Activated naive CD4-positive, alpha-beta T cell treated with anti-CD3 and anti-CD28 coated beads, Interleukin-2, amount 10 ng/mL, durations not matched to agents 7 days and 5 days (primary cell): ENCODE measurements around the gene SPI1.

Experiments
- CTCF ChIA-PET: fragments of 350-600 bp; sonication (Branson Sonifier 250); formaldehyde crosslinking; loops from one replicate; lab custom pipeline; 2021; ENCODE audit warnings: antibody characterized with exemption; lab: Charles Lee
- DNase-seq: peaks from one replicate; pipeline ENCODE4 v3.0.0-alpha.2; 2020
- H3K27ac Mint-ChIP-seq: one replicate; pipeline ENCODE4 v1.8.0; 2021; ENCODE audit warnings: mild to moderate bottlenecking, moderate library complexity, mixed read lengths
- H3K27me3 Mint-ChIP-seq: one replicate; pipeline ENCODE4 v1.8.0; 2021; ENCODE audit warnings: mild to moderate bottlenecking, mixed read lengths
- H3K36me3 Mint-ChIP-seq: one replicate; pipeline ENCODE4 v1.8.0; 2021; ENCODE audit warnings: mixed read lengths
- H3K4me1 Mint-ChIP-seq: one replicate; pipeline ENCODE4 v1.8.0; 2021; ENCODE audit warnings: mixed read lengths
- H3K4me3 Mint-ChIP-seq: one replicate; pipeline ENCODE4 v1.8.0; 2021; ENCODE audit warnings: mild to moderate bottlenecking, moderate library complexity, mixed read lengths
- H3K9me3 Mint-ChIP-seq: one replicate; pipeline ENCODE4 v1.8.0; 2021; ENCODE audit warnings: mixed read lengths

Gene SPI1

DNA sequence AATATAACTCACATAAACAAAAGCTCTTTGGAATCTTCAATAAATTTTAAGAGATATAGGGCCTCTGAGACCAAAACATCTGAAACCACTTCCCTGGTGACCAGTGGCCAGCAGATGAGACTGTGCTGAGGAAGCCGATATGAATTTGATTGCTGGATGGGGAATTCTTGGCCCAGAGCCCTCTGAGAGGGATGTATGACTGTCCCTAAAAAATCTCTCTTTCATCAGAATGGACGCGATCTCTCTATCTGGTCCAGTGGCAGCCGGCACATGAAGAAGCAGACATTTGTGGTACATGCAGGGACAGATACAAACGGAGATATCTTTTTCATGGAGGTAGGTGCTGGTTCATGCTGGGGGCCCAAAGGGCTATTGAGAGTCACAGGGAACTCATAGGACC lies 63.4 kb downstream of the SPI1 start:
- Mint-ChIP-seq H3K9me3 (no peaks in the 10 kb centered on the region), H3K4me3 (no peak overlapping the region), H3K36me3 (peaks cover 42% of the 10 kb centered on the region), H3K27me3 (no peaks in the 10 kb centered on the region), H3K27ac (no peak overlapping the region), H3K4me1 (peaks cover 6% of the 10 kb centered on the region)
- no peak for DNase-seq
- CTCF ChIA-PET = no interaction called here

DNA sequence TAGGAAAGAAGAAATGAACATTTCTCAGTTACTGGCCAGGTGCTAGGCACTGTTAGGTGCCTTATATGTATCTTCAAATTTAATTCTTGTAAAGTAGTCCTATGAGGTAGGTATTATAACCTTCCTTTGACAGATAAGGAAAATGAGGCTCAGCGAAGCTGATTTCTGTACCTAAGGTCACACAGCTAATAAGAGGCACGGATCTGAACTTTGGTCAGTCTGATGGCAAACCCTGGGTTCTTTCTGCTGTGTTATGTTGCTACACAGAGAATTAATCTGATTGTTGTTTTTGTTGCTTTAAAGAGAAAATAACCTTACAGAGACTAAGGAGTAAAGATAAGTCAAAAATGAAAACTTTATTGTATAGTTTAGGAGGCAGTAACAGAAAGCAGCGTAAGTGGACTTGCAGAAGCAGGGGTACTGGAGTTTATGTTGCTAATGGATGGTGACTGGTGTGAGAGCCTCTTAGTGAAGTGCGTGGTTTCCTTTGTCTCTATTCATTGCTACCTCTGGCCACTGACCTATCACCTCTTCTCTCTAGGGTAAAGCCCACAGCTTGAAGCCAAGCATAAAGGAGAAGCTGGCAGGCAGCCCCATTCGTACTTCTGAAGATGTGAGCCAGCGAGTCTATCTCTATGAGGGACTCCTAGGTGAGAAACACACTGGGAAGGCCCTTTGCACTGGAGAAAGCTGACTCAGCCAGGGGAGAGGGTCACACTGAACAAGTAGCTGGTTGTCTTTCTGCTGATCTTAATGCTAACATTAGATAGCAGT lies 70.1 kb downstream of the SPI1 start:
- no peaks in the 10 kb centered on the region for H3K27me3 Mint-ChIP-seq
- CTCF ChIA-PET = interaction anchor here (1.6 kb wide), 1 partner anchor 16 kb away, joined by 3 read pairs; no protein-coding TSS in a partner anchor
- H3K9me3 Mint-ChIP-seq = peaks cover 2% of the 10 kb centered on the region
- H3K4me3 Mint-ChIP-seq = no peak overlapping the region
- no peaks in the 10 kb centered on the region for H3K4me1 Mint-ChIP-seq
- DNase-seq = no peak
- H3K27ac Mint-ChIP-seq = no peak overlapping the region
- peaks cover 53% of the 10 kb centered on the region for H3K36me3 Mint-ChIP-seq

DNA sequence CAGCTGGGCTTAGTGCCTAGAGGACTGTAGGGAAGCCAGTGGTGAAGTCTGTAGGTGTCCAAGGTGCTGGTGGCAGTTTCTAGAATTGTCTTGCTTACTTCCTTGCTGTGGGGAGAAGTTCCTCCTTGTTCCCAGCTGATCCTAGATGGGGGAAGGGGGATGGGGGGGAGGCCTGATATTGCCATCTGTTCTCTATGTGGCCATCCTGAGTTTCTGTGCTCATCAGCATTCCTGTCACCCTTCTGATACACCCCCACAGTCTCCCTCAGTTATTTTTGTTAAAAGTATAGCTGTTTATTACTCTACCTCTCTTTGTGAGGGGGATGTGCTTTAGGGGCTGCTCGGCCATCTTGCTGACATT lies 71.9 kb downstream of the SPI1 start:
- Mint-ChIP-seq H3K27ac (no peak overlapping the region), H3K9me3 (peaks cover 11% of the 10 kb centered on the region), H3K4me1 (peaks cover 5% of the 10 kb centered on the region), H3K4me3 (no peak overlapping the region), H3K27me3 (no peaks in the 10 kb centered on the region), H3K36me3 (peaks cover 60% of the 10 kb centered on the region)
- CTCF ChIA-PET = interaction anchor here (0.7 to 1.2 kb wide), 3 partner anchors 16 to 106 kb away, joined by 3 read pairs; no protein-coding TSS in a partner anchor
- no peak for DNase-seq

DNA sequence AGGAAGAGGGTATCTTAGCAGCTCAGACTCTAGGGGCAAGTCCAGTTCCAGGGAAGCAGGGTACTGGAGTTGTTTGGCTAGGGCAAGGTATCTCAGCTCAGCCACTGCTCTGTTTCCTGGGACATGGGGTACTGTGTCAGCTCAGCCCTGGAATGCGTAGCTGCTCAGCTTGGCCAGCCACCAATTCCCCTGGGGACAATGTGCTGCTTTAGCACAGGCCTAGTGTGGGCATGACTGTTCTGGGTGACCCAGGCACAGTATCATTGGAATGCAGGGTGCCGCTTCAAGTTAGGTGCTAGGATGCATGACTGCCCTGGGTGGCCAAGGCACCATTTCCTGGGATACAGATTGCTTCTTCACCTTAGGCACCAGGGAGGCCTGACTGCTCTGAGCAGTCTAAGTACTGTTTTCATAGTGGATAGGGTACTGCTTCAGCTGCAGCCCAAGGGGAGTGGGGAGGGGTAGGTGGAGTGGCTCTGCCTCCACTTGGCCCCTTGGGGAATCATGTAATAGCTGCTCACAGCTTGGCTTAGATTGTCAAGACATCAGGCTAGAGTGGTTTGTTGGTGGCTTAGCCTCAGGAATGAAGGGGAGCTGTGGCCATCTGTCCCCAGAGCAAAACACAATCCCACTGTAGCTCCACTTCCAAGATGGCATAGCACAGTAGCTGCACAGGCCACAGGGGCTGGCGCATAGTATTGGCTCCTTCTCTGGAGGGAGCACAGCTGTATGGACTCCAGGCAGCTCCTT lies 72.4 kb downstream of the SPI1 start:
- H3K27me3 Mint-ChIP-seq = no peaks in the 10 kb centered on the region
- no peak for DNase-seq
- H3K27ac Mint-ChIP-seq = no peak overlapping the region
- CTCF ChIA-PET = interaction anchor here (0.5 to 1.2 kb wide), 4 partner anchors 16 to 143 kb away, joined by 3 read pairs; no protein-coding TSS in a partner anchor
- H3K4me1 Mint-ChIP-seq = peaks cover 7% of the 10 kb centered on the region
- H3K36me3 Mint-ChIP-seq = peaks cover 59% of the 10 kb centered on the region
- peaks cover 12% of the 10 kb centered on the region for H3K9me3 Mint-ChIP-seq
- H3K4me3 Mint-ChIP-seq = no peak overlapping the region
